ENCODE results near the gene CCNK. TPM values are rescaled to one million over a fixed set of nuclear protein-coding genes. Genes with fewer than 3 reads are reported as not detected.

The CCNK gene
- total RNA-seq, 1 experiment from 2014 or later, result 19.0 TPM

DNA sequence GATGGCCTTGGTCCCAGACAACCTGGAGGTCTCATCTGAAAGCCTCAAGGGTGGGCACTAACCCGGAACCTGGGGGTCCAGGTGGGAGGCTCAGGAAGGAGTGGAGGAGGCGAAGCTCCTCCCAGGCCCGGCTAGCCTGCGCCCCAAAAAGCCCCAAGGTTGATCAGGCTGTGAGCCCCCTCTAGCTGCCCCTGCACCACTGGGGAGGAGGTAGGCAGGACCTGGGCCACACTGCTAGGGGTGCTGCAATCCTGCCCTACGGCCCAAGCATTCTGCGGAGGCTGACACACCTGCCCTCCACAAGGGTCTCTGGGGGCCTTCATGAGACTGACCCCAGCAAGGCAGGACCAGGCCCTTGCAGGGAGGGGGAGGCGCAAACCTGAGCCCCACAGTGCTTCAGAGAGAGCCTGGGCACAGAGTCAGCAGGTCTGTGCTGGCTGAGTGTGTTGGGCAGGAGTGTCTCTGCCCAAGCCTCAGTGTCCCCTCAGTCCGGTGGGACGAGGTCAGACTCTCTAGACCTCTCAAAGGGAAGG, 70.9 kb downstream of the CCNK start:
- Histone ChIP-seq H3K27ac (no peak overlapping the region), H3K4me1 (replicated peaks; ENCODE audit: insufficient read depth) (peaks cover 7% of the 10 kb centered on the region), H2AFZ (no peak overlapping the region), H3K9me3 (ENCODE audit: insufficient read depth, low read depth) (no peaks in the 10 kb centered on the region), H3K4me2 (no peak overlapping the region), H3K79me2 (ENCODE audit: low read depth) (no peaks in the 10 kb centered on the region), H3K9me2 (ENCODE audit: insufficient read depth) (no peaks in the 10 kb centered on the region), H4K20me1 (ENCODE audit: insufficient read depth) (no peaks in the 10 kb centered on the region), H3K36me3 (ENCODE audit: low read depth) (no peaks in the 10 kb centered on the region), H3K27me3 (ENCODE audit: insufficient read depth, low read depth) (no peaks in the 10 kb centered on the region), H3F3A (ENCODE audit: insufficient read depth, low read depth) (no peaks in the 10 kb centered on the region), H3K4me3 (no peak overlapping the region)
- CTCF ChIA-PET, result interaction anchor here (0.6 kb wide), 1 partner anchor 159 kb away, joined by 9 read pairs; no protein-coding TSS in a partner anchor
- no TSS peak for BruUV-seq (replicated peaks)
- no peak for DNase-seq
- TF ChIP-seq EZH2 (IDR thresholded peaks at IDR 0.05; ENCODE audit: low read depth), result no peak
- TF ChIP-seq, protein P1, sequence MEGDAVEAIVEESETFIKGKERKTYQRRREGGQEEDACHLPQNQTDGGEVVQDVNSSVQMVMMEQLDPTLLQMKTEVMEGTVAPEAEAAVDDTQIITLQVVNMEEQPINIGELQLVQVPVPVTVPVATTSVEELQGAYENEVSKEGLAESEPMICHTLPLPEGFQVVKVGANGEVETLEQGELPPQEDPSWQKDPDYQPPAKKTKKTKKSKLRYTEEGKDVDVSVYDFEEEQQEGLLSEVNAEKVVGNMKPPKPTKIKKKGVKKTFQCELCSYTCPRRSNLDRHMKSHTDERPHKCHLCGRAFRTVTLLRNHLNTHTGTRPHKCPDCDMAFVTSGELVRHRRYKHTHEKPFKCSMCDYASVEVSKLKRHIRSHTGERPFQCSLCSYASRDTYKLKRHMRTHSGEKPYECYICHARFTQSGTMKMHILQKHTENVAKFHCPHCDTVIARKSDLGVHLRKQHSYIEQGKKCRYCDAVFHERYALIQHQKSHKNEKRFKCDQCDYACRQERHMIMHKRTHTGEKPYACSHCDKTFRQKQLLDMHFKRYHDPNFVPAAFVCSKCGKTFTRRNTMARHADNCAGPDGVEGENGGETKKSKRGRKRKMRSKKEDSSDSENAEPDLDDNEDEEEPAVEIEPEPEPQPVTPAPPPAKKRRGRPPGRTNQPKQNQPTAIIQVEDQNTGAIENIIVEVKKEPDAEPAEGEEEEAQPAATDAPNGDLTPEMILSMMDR (conservative IDR thresholded peaks at IDR 0.05), result no peak
- intact Hi-C loops (cut with micrococcal nuclease; ENCODE audit: unreplicated experiment), result no loop called here
- POLR2A ChIA-PET (ENCODE audit: unreplicated experiment), result no interaction called here

DNA sequence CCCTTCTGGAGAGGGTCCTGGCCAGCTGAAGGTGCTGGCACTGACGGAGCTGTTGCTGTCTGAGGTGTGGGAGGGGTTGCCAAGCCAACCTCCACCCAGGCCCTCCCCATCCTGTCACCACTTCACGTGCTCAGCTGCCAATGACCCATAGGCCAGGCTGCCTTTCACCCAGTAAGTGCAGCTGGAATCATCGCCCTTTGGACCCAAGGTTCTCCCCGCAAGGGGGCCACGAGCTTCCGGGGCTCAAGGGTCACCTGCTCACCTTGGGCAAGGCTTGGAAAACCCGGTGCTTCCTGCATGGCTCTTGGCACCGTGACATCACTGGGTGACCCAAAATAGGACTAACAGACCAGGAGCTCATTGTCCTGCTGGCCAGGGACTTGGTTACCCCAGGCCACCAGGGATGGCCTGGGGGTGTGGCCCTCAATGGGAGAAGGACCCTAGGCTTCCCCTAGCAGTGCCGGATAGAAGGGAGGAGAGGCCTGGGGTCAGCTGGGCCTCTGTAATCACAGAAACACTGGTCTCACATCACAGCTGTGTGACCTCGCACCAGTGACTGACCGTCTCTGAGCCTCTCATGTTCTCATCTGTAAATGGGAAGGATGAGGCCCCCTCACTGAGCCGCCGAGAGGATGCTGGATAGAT, 71.5 kb downstream of the CCNK start:
- POLR2A ChIA-PET (ENCODE audit: unreplicated experiment), result no interaction called here
- Histone ChIP-seq H3K4me3 (no peak overlapping the region), H3K27ac (no peak overlapping the region), H4K20me1 (ENCODE audit: insufficient read depth) (no peaks in the 10 kb centered on the region), H3K4me2 (no peak overlapping the region), H3K9me3 (ENCODE audit: insufficient read depth, low read depth) (no peaks in the 10 kb centered on the region), H2AFZ (no peak overlapping the region), H3K36me3 (ENCODE audit: low read depth) (no peaks in the 10 kb centered on the region), H3K9me2 (ENCODE audit: insufficient read depth) (no peaks in the 10 kb centered on the region), H3K79me2 (ENCODE audit: low read depth) (no peaks in the 10 kb centered on the region), H3K4me1 (replicated peaks; ENCODE audit: insufficient read depth) (peaks cover 7% of the 10 kb centered on the region), H3K27me3 (ENCODE audit: insufficient read depth, low read depth) (no peaks in the 10 kb centered on the region), H3F3A (ENCODE audit: insufficient read depth, low read depth) (no peaks in the 10 kb centered on the region)
- no TSS peak for BruUV-seq (replicated peaks)
- no peak for DNase-seq
- intact Hi-C loops (cut with micrococcal nuclease; ENCODE audit: unreplicated experiment), result no loop called here
- CTCF ChIA-PET, result interaction anchor here (0.6 kb wide), 1 partner anchor 160 kb away, joined by 9 read pairs; no protein-coding TSS in a partner anchor
- TF ChIP-seq EZH2 (IDR thresholded peaks at IDR 0.05; ENCODE audit: low read depth), result no peak
- TF ChIP-seq, protein P1 (conservative IDR thresholded peaks at IDR 0.05), result no peak

DNA sequence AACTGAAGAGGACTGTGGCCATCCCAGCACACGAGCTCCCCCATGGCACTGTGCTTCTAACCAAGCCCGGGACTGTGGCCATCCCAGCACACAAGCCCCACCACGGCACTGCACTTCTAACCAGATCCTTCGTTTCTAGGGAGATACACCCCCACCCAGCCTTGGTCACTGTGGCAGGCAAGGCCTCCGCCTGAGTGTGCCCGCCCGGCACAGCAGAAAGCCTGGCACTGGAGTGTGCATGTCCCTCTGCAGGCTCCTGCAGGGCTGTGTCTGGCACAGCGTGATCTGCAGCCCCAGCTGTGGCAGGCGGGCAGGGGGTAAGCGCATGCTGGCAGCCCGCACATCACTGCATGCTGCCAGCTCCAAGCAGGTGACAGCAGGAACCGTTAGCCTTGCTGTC, 73.0 kb downstream of the CCNK start:
- H3K27me3 ChIP-seq (ENCODE audit: insufficient read depth, low read depth), result no peaks in the 10 kb centered on the region
- no peaks in the 10 kb centered on the region for H3K9me2 ChIP-seq (ENCODE audit: insufficient read depth)
- H3K4me2 ChIP-seq, result no peak overlapping the region
- H3K9me3 ChIP-seq (ENCODE audit: insufficient read depth, low read depth), result no peaks in the 10 kb centered on the region
- H3K4me3 ChIP-seq, result no peak overlapping the region
- POLR2A ChIA-PET (ENCODE audit: unreplicated experiment), result no interaction called here
- H3K4me1 ChIP-seq (replicated peaks; ENCODE audit: insufficient read depth), result peaks cover 7% of the 10 kb centered on the region
- CTCF ChIA-PET, result no interaction called here
- intact Hi-C loops (cut with micrococcal nuclease; ENCODE audit: unreplicated experiment), result no loop called here
- no peaks in the 10 kb centered on the region for H3K79me2 ChIP-seq (ENCODE audit: low read depth)
- H4K20me1 ChIP-seq (ENCODE audit: insufficient read depth), result no peaks in the 10 kb centered on the region
- TF ChIP-seq, protein P1 (conservative IDR thresholded peaks at IDR 0.05), result no peak
- TF ChIP-seq EZH2 (IDR thresholded peaks at IDR 0.05; ENCODE audit: low read depth), result no peak
- H3F3A ChIP-seq (ENCODE audit: insufficient read depth, low read depth), result no peaks in the 10 kb centered on the region
- H3K27ac ChIP-seq, result no peak overlapping the region
- no TSS peak for BruUV-seq (replicated peaks)
- no peak overlapping the region for H2AFZ ChIP-seq
- no peak for DNase-seq
- H3K36me3 ChIP-seq (ENCODE audit: low read depth), result no peaks in the 10 kb centered on the region
